Measurements from ENCODE around the gene SMYD3.

GRCh38 chr1:246160374-246160773, 346.7 kb downstream of the SMYD3 start:
- TF ChIP-seq CTCF (IDR thresholded peaks at IDR 0.05), result no peak
- TF ChIP-seq POLR2AphosphoS5 (IDR thresholded peaks at IDR 0.05; ENCODE audit: low read depth, low read length), result no peak
- no peak for TF ChIP-seq TCF7L2 (IDR thresholded peaks at IDR 0.05; ENCODE audit: low read depth, low read length)
- TF ChIP-seq REST (IDR thresholded peaks at IDR 0.05; ENCODE audit: insufficient read depth in 1 of 2, low read depth in 2 of 2, low read length in 1 of 2), result no peak

Data from Panc1 (cell line).